ENCODE results near the gene YTHDF1. TPM values are rescaled to one million over a fixed set of nuclear protein-coding genes. Genes with fewer than 3 reads are reported as not detected.

YTHDF1 gene
- total RNA-seq, 1 donor from 2014 or later, result 43.3 TPM

DNA sequence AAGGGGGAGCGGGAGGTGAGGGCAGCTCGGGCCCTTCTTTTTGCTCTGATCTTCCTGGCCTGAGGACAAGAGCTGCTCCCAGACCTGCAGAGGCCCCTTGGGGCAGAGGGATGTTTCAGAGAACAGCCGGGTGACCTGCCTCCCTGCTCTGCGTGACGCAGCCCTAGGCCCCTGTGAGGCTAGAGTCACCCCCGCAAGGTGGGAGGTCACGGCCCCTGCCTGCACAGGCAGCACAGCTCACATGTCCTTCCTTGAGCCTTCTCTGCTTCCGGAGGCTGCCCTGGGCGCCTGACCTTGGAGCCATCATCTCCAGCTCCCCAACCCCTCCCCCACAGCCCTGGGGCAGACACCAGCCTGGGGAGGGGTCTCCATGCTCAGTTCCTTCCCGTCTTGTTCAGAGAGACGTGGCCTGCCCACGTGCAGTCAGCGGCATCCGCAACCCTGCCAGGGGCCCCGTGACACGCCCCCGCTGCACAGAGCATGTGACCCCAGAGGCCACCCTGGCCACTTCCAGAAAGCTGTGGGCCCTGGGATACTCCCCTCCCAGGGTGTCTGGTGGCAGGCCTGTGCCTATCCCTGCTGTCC lies 19.6 kb upstream of the YTHDF1 start, which contains the start of gene BIRC7:
Gene BIRC7 (plus strand): TSS at position 507 of the 585 bp plus-strand sequence. CDS start 192 bp downstream, outside the sequence.
- peaks cover 7% of the 10 kb centered on the region for H3K9me3 Mint-ChIP-seq (ENCODE audit: unreplicated experiment)
- TF ChIP-seq CTCF (IDR thresholded peaks at IDR 0.05; ENCODE audit: partially characterized antibody, unreplicated experiment), result no peak
- DNase-seq, result peak; percentile 58
- peaks cover 3% of the 10 kb centered on the region for H3K4me1 Mint-ChIP-seq (ENCODE audit: low read depth, unreplicated experiment)
- no peak within 1 kb of the TSS for H3K4me3 Mint-ChIP-seq (ENCODE audit: unreplicated experiment)
- no peak within 1 kb of the TSS for H3K27ac Mint-ChIP-seq (ENCODE audit: unreplicated experiment)
- no peaks in the 10 kb centered on the region for H3K36me3 Mint-ChIP-seq (ENCODE audit: unreplicated experiment)
- H3K27me3 Mint-ChIP-seq (ENCODE audit: unreplicated experiment), result peaks cover 20% of the 10 kb centered on the region

DNA sequence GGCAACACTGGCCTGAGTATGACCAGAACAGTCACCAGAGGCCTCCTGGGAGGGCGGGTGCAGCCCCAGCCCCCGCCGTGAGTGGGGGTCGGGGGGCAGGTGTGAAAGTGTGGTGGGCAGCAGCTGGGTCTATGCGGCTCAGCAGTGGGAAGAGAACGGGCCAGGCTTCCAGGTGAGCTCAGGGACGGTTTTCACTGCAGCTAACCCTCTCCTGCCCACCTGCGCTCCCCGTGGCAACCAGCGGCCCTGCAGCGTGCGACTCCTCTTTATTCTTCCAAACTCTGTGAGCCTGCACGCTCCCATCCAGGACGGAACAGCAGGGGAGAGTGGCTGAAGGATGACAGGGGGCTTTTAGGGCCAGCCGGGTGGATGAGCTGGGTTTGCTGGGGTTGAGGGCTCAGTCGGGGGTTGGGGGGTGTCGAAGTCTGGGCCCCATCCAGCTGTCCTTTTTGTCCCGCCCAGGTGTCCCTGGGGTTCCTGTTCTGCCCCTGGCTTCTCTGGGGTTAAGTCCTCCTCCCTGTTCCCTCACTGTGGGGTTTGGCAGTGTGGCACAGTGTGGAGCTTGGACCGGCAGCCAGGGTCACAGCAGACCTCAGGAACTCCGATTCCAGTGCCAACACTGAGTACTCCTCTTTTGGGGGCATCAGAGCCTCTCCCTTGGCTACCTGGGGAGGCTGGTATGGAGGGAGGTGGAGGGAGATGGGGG lies 18.9 kb upstream of the YTHDF1 start:
- peaks cover 8% of the 10 kb centered on the region for H3K4me1 Mint-ChIP-seq (ENCODE audit: low read depth, unreplicated experiment)

DNA sequence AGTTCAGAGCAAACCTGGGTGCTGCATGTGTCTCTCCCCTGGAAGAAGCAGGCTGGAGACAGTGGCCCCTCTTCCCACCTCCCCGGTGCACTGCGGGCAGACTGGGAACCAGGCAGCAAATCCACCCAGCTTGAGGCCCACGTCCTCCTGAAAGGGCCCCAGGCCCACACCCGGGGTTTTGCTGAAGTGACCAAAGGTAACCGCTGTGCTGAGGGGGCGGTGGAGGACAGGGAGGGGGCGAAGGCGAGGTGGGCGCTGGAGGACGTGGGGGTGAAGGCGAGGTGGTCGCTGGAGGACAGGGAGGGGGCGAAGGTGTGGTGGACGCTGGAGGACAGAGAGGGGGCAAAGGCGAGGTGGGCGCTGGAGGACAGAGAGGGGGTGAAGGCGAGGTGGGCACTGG lies 18.0 kb upstream of the YTHDF1 start:
- Mint-ChIP-seq H3K27ac (ENCODE audit: unreplicated experiment) (no peak overlapping the region), H3K36me3 (ENCODE audit: unreplicated experiment) (no peaks in the 10 kb centered on the region), H3K27me3 (ENCODE audit: unreplicated experiment) (peaks cover 20% of the 10 kb centered on the region), H3K4me3 (ENCODE audit: unreplicated experiment) (no peak overlapping the region), H3K4me1 (ENCODE audit: low read depth, unreplicated experiment) (peaks cover 17% of the 10 kb centered on the region), H3K9me3 (ENCODE audit: unreplicated experiment) (peaks cover 5% of the 10 kb centered on the region)
- DNase-seq, result no peak
- TF ChIP-seq CTCF (IDR thresholded peaks at IDR 0.05; ENCODE audit: partially characterized antibody, unreplicated experiment), result no peak

More for the DNA sequence above, 18.9 kb upstream of the YTHDF1 start:
- Mint-ChIP-seq H3K36me3 (ENCODE audit: unreplicated experiment) (no peaks in the 10 kb centered on the region), H3K4me3 (ENCODE audit: unreplicated experiment) (no peak overlapping the region), H3K9me3 (ENCODE audit: unreplicated experiment) (peaks cover 7% of the 10 kb centered on the region), H3K27ac (ENCODE audit: unreplicated experiment) (no peak overlapping the region), H3K27me3 (ENCODE audit: unreplicated experiment) (peaks cover 23% of the 10 kb centered on the region)
- peak; percentile 57 for TF ChIP-seq CTCF (IDR thresholded peaks at IDR 0.05; ENCODE audit: partially characterized antibody, unreplicated experiment)
- DNase-seq, result peak; percentile 78

DNA sequence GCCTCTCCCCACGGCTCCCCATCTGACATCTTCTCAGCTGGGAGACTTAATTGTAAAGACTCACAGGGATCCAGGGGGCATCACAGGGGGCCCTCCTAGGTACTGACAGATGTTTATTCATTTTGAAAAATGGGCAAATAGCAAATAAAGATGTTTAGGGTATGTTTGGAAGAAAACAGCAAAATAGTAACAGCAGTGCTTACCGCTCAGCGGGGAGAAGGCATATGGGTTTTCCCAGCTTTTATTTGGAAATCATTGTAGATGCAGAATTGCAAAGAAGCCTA lies 17.1 kb upstream of the YTHDF1 start:
- Mint-ChIP-seq H3K36me3 (ENCODE audit: unreplicated experiment) (no peaks in the 10 kb centered on the region), H3K27me3 (ENCODE audit: unreplicated experiment) (peaks cover 18% of the 10 kb centered on the region), H3K4me3 (ENCODE audit: unreplicated experiment) (no peak overlapping the region), H3K4me1 (ENCODE audit: low read depth, unreplicated experiment) (peaks cover 21% of the 10 kb centered on the region), H3K9me3 (ENCODE audit: unreplicated experiment) (peaks cover 5% of the 10 kb centered on the region), H3K27ac (ENCODE audit: unreplicated experiment) (no peak overlapping the region)
- no peak for DNase-seq
- no peak for TF ChIP-seq CTCF (IDR thresholded peaks at IDR 0.05; ENCODE audit: partially characterized antibody, unreplicated experiment)
